RWPE1 (cell line): ENCODE data around the gene KRTAP5-8.
"Not testable (repeated sequence)": the region's sequence is repeated elsewhere in the genome, so short reads cannot be mapped to it uniquely, and the experiment has no call there.

ENCODE experiments used
- CTCF ChIA-PET: fragments of 350-600 bp; sonication (Branson Sonifier 250); formaldehyde crosslinking; extraction: SDS; loops from one replicate; lab custom pipeline; 2021; lab: Yijun Ruan, JAX
- POLR2A ChIA-PET: fragments of 400-600 bp; formaldehyde crosslinking; extraction: SDS; loops from one replicate; lab custom pipeline; 2020; ENCODE audit warnings: antibody characterized with exemption; ENCODE audit not compliant: low non-redundant PET; lab: Yijun Ruan, JAX
- DNase-seq: peaks from one replicate; pipeline ENCODE4 v3.0.0; 2012; ENCODE audit warnings: low spot score
- H3K27ac ChIP-seq: fragments of 450-650 bp; 2 replicates; pipeline ENCODE4 v1.5.1; 2017
- TF ChIP-seq, protein P1 (sequence below): fragments of 450-650 bp; conservative IDR thresholded peaks from 2 replicates; pipeline ENCODE4 v1.5.1; 2017; ENCODE audit warnings: low read depth, mild to moderate bottlenecking

KRTAP5-8 gene

DNA sequence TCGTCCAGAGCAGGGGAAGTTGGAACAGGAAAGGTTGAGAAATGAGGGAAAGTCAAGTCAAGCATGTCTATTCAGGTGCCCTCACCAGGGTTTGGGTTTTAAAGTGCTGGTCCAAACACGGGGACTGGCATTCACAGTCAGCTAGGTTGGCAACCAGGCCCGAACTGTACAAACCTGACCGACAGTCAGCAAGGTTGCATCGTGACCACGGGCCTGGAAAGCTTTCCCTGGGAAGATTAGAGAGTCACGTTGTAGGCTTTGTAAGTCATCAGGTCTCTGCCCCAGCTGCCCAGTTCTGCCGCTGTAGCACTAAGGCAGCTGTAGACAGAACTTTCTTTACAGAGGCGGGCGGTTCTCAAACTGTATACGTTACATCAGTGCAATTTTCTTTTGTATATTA is 35.0 kb downstream of the KRTAP5-8 start:
- TF ChIP-seq, protein P1, sequence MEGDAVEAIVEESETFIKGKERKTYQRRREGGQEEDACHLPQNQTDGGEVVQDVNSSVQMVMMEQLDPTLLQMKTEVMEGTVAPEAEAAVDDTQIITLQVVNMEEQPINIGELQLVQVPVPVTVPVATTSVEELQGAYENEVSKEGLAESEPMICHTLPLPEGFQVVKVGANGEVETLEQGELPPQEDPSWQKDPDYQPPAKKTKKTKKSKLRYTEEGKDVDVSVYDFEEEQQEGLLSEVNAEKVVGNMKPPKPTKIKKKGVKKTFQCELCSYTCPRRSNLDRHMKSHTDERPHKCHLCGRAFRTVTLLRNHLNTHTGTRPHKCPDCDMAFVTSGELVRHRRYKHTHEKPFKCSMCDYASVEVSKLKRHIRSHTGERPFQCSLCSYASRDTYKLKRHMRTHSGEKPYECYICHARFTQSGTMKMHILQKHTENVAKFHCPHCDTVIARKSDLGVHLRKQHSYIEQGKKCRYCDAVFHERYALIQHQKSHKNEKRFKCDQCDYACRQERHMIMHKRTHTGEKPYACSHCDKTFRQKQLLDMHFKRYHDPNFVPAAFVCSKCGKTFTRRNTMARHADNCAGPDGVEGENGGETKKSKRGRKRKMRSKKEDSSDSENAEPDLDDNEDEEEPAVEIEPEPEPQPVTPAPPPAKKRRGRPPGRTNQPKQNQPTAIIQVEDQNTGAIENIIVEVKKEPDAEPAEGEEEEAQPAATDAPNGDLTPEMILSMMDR, result no peak
- H3K27ac ChIP-seq, result no peak overlapping the region
- no peak for DNase-seq
- ChIA-PET POLR2A (no interaction called here), CTCF (no interaction called here)

DNA sequence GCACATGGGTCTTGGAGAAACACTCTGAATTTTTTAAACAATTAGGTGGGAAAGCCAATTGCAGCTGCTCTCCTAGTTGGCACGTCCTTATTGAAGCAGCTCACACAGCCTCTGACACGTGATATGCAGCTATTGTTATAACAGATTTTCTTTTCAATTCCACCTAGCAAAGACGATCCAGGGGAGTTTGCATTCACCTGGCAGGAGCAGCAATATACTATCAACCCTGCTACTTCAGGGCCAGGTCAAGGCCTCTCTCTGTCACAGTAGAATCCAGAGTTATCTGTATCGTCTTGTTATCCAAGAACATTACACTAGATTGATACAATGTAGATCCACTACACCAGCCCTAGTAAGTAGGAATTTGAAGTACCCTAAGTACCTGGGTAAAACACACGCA is 36.6 kb downstream of the KRTAP5-8 start:
- CTCF ChIA-PET, result no interaction called here

DNA sequence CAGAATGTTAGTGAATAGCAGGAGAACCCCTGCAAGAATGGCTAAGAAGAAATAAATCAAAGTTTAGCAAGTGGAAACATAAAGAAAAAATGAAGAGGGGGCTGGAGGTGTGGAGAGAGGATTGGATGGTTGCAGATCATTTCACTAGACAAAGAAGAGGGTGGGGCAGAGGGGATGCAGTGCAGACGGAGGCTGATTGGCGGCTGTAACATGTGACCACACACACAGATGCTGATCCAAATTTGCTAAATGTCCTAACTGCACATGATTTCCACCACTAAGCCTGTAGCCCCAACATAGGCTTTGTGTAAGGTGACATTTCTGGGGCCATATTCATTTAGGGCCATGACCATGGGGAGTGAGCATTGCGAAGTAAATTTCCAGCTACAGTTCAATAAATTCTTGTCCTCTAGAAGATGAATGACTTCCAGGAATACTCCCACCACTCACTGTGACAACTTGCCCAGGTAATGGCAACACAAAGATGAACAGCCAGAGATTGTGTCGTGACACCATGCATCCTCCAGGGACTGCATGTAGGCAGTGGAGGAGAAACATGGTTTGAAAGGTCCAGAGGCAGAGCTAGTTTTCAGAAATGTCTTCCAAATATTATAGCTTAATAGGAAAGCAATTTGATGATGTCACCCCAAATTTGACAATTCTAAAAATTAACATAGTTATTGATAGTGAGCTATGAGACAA is 38.0 kb downstream of the KRTAP5-8 start:
- H3K27ac ChIP-seq, result no peak overlapping the region
- ChIA-PET POLR2A (no interaction called here), CTCF (no interaction called here)
- TF ChIP-seq, protein P1, result no peak
- DNase-seq, result no peak

More for the DNA sequence above, 36.6 kb downstream of the KRTAP5-8 start:
- no peak overlapping the region for H3K27ac ChIP-seq
- TF ChIP-seq, protein P1, result no peak
- POLR2A ChIA-PET, result no interaction called here
- no peak for DNase-seq

DNA sequence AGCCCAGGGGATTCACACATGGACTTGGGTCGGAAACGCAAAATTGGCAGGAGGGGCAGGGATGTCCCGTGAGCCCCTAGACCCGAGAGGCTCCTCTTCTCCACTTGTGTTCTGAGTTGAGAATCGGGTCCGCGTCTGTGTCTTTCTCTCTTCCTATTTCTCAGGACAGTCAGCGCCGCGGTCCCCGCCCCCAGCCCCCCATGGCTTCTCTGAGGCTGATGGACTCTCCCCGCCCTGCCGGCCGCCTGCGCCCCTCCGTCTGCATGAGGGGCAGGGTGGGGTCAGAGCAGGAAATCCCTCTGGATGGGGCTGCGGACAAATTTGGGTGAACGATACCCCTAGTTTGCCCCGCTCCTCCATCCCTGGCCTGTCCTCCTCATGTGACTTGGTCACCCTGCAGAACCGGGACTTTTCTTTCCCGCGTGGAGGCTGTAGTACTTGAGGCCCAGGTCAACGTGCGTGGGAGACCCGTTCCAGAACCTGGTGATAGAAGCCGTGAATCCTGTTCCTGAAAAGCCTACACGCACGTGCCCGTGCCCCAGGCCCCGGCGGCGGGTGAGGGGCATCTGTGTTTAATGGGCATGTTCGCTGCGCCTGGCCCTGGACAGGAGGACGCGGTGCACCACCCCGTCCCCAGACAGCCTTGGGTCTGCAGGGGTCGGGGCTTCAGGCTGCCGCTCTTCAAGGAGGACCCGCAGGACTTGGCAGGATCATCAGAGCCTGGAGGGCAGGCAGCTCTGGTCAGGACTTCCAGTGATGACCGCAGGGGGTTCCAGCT is 39.1 kb downstream of the KRTAP5-8 start:
- H3K27ac ChIP-seq, CTCF ChIA-PET, POLR2A ChIA-PET, DNase-seq: not testable (repeated sequence)

DNA sequence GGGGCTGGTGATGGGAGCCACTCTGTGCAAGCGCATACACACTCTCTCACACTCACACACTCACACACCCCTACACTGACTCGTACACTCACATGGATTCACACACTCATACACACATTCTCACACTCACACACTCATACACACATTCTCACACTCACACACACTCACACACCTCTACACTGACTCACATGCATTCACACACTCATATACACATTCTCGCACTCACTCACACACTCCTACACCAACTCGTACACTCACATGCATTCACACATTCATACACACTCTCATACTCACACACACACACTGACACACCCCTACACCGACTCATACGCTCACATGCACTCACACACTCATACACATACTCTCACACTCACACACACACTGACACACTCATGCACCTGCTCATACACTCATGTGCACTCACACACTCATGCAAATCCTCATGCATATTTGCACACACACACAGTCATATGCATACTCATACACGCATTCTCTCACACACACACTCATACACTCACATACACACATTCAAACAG is 39.7 kb downstream of the KRTAP5-8 start:
- H3K27ac ChIP-seq, result no peak overlapping the region
- TF ChIP-seq, protein P1, result no peak
- ChIA-PET CTCF (no interaction called here), POLR2A (no interaction called here)
- no peak for DNase-seq

DNA sequence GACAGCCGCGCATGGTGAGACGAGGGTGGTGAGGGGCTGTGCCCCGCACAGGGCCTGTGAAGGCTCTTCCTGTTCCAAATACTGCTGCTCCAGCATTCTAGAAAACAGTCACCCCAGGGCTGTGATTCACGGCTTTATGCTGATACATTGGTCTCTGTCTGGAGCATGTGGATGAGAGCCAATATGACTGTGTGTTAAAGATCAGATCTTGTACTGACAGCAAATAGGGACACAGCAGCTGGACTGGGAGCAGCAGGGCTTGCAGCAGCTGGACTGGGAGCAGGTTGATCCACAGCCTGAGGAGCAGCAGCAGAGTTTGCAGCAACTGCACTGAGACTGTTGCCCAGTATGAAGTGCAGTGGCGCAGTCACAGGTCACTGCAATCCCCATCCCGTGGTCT is 41.7 kb downstream of the KRTAP5-8 start:
- CTCF ChIA-PET, result interaction anchor here (0.5 to 1.0 kb wide), 6 partner anchors 25 to 447 kb away, joined by 3 to 4 read pairs (median 3); no protein-coding TSS in a partner anchor
- DNase-seq, POLR2A ChIA-PET, H3K27ac ChIP-seq: not testable (repeated sequence)

DNA sequence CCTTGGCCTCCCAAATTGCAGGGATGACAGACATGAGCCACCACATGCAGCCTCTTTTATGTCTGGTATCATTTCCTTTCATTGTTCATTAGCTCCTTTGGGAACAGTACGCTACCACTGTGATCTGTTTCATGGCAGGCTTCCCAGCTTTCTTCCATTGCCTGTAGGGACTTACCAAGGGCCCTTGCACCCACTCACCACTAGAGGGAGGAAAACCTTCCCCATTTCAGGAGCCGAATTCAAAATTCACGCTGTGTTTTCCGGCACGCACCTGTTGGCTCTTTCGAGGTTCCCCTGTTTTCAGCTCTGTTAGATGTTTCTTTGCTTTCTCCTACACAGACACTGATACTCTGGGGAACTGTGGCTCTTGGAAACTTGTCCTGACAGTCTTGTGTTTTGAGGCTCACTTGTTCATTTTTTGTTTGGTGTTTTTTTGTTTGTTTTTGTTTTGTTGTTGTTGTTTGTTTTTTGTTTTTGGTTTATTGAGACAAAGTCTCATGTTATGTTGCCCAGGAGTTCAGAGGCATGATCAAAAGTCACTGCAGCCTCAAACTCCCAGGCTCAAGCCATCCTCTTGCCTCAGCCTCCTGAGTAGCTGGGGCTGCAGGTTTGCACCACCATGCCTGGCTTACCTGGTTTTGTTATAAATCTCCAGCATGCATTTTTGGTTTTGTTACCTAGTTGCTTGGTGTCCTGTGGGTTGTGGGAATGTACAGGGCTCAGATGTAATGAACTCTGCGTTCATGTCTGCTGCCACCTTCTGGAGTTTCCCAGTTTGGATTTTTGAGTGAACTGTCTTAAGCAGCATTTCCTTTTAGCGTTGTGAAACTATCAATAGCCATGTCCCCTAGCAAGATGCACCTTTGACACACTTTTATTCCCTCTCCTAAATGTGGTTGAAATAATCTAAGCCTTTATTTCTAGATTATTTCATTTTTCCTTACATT is 42.5 kb downstream of the KRTAP5-8 start:
- peak; percentile 61 for DNase-seq
- no peak overlapping the region for H3K27ac ChIP-seq
- POLR2A ChIA-PET, result no interaction called here
- TF ChIP-seq, protein P1, result peak; percentile 89
- CTCF ChIA-PET, result interaction anchor here (0.5 to 1.0 kb wide), 9 partner anchors 15 to 856 kb away, joined by 3 to 10 read pairs (median 4); no protein-coding TSS in a partner anchor
